HG02642 (cell line): ENCODE data around the gene SEZ6L.

Source experiments
- ATAC-seq: cut with Tn5 transposase; IDR thresholded peaks from one replicate; pipeline ENCODE4 v1.9.1; 2021; ENCODE audit warnings: mild to moderate bottlenecking; ENCODE audit not compliant: unreplicated experiment, poor library complexity

Gene SEZ6L

GRCh38 chr22:26367402-26368245, 198.4 kb downstream of the SEZ6L start:
- ATAC-seq, result no peak

GRCh38 chr22:26372890-26373289, 203.6 kb downstream of the SEZ6L start:
- no peak for ATAC-seq

GRCh38 chr22:26374391-26375026, 205.2 kb downstream of the SEZ6L start:
- ATAC-seq, result no peak

GRCh38 chr22:26377170-26377830, 208.0 kb downstream of the SEZ6L start:
- ATAC-seq, result no peak

- no peak for ATAC-seq
Observed at GRCh38 chr22:26380072-26380830, 211.0 kb downstream of the SEZ6L start.

GRCh38 chr22:26382782-26383181, 213.5 kb downstream of the SEZ6L start:
- ATAC-seq, result no peak

- no peak for ATAC-seq
Observed at GRCh38 chr22:26383968-26384556, 214.8 kb downstream of the SEZ6L start.

- ATAC-seq, result no peak
Observed at GRCh38 chr22:26385164-26385563, 215.9 kb downstream of the SEZ6L start.

- no peak for ATAC-seq
Observed at GRCh38 chr22:26389125-26389524, 219.9 kb downstream of the SEZ6L start.

GRCh38 chr22:26391091-26391490, 221.8 kb downstream of the SEZ6L start:
- ATAC-seq, result no peak

- no peak for ATAC-seq
Observed at GRCh38 chr22:26391623-26392022, 222.4 kb downstream of the SEZ6L start.

- no peak for ATAC-seq
Observed at GRCh38 chr22:26393929-26394328, 224.7 kb downstream of the SEZ6L start.

- ATAC-seq, result no peak
Observed at GRCh38 chr22:26394777-26395176, 225.5 kb downstream of the SEZ6L start.

GRCh38 chr22:26395926-26396325, 226.7 kb downstream of the SEZ6L start:
- ATAC-seq, result no peak

GRCh38 chr22:26398741-26399153, 229.5 kb downstream of the SEZ6L start:
- no peak for ATAC-seq

- no peak for ATAC-seq
Observed at GRCh38 chr22:26399289-26399688, 230.0 kb downstream of the SEZ6L start.

- no peak for ATAC-seq
Observed at GRCh38 chr22:26401726-26402125, 232.5 kb downstream of the SEZ6L start.

- no peak for ATAC-seq
Observed at GRCh38 chr22:26404851-26405421, 235.7 kb downstream of the SEZ6L start.

GRCh38 chr22:26406118-26406517, 236.9 kb downstream of the SEZ6L start:
- ATAC-seq, result no peak
